HCT116 (cell line): ENCODE results near the gene CACNA1C. TPM values are rescaled to one million over a fixed set of nuclear protein-coding genes. Genes with fewer than 3 reads are reported as not detected.

ENCODE experiments used
- ATAC-seq: fragments of 200-7000 bp; cut with Tn5 transposase; 2 replicates; pipeline ENCODE4 v1.9.1; 2020; ENCODE audit warnings: mild to moderate bottlenecking, moderate library complexity
- BruUV-seq: library from RNA; stranded (reverse); fragments of 400-500 nt; replicated peaks from 2 replicates; lab custom pipeline; 2021; lab: Mats Ljungman, UMichigan
- CTCF ChIA-PET: fragments of 300-600 bp; sonication (Branson Sonifier 250); formaldehyde crosslinking; loops from one replicate; lab custom pipeline; 2021; ENCODE audit warnings: antibody characterized with exemption; lab: Charles Lee
- POLR2A ChIA-PET: fragments of 300-600, 350-600 bp; sonication (Branson Sonifier 250); formaldehyde crosslinking; loops from one replicate; lab custom pipeline; 2021; ENCODE audit warnings: antibody characterized with exemption; lab: Charles Lee
- RAD21 ChIA-PET, 2 experiments: fragments of 300-600 bp; sonication (Branson Sonifier 250); formaldehyde crosslinking; loops; one replicate each; lab custom pipeline; 2023; ENCODE audit warnings: low total read pairs in 2 of 2; ENCODE audit not compliant: uncharacterized antibody in 2 of 2, unreplicated experiment in 2 of 2, low non-redundant PET in 1 of 2; lab: Charles Lee
- DNase-seq: peaks from one replicate; pipeline ENCODE4 v3.0.0-alpha.2; 2010; ENCODE audit warnings: low read depth, low spot score
- H2AFZ ChIP-seq: fragments of 200-600 bp; shearing (Covaris generic), sonication (generic); 2 replicates; pipeline ENCODE4 v1.6.1; 2017; ENCODE audit warnings: low read depth, mixed run types, mixed read lengths, antibody characterized with exemption, low read length; ENCODE audit not compliant: poor library complexity, severe bottlenecking
- H3K27ac ChIP-seq: 2 replicates; pipeline ENCODE4 v1.5.1; 2012; ENCODE audit warnings: low read depth, low read length
- H3K27me3 ChIP-seq: fragments of 200-600 bp; sonication (generic); 2 replicates; pipeline ENCODE4 v1.6.1; 2016; ENCODE audit warnings: mixed run types, low read length, mixed read lengths; ENCODE audit not compliant: insufficient read depth
- H3K36me3 ChIP-seq, 2 experiments: fragments of 200-500 bp in 1 of 2; fragments of 200-600 bp in 1 of 2; sonication (Bioruptor generic) in 1 of 2; sonication (generic) in 1 of 2; 2 replicates each; pipeline versions ENCODE4 v1.5.1 to v1.6.1; 2014 to 2016; ENCODE audit warnings: low read length in 2 of 2, inconsistent platforms in 1 of 2, mixed read lengths in 1 of 2, mixed run types in 1 of 2; ENCODE audit not compliant: insufficient read depth in 2 of 2, control insufficient read depth in 1 of 2
- H3K4me1 ChIP-seq, 2 experiments: fragments of 200-600 bp in 1 of 2; sonication (generic) in 1 of 2; 2 replicates each; pipeline versions ENCODE4 v1.5.1 to v1.6.1; 2012 to 2017; ENCODE audit warnings: low read length in 2 of 2, inconsistent platforms in 1 of 2, mild to moderate bottlenecking in 1 of 2, mixed read lengths in 1 of 2, mixed run types in 1 of 2, moderate library complexity in 1 of 2; ENCODE audit not compliant: insufficient read depth in 2 of 2, control insufficient read depth in 1 of 2
- H3K4me2 ChIP-seq: fragments of 200-600 bp; sonication (generic); 2 replicates; pipeline ENCODE4 v1.6.1; 2017; ENCODE audit warnings: mixed run types, low read length, mixed read lengths
- H3K4me3 ChIP-seq, 2 experiments: fragments of 200-600 bp in 1 of 2; sonication (generic) in 1 of 2; replicated peaks in 1 of 2; 2 replicates each; pipeline ENCODE4 v1.5.1; 2011 to 2016; ENCODE audit warnings: low read length in 2 of 2, control low read depth in 1 of 2, low read depth in 1 of 2, mild to moderate bottlenecking in 1 of 2, mixed read lengths in 1 of 2, mixed run types in 1 of 2
- H3K79me2 ChIP-seq: fragments of 200-600 bp; sonication (generic); 2 replicates; pipeline ENCODE4 v1.6.1; 2017; ENCODE audit warnings: mild to moderate bottlenecking, mixed run types, low read length, moderate library complexity, mixed read lengths; ENCODE audit not compliant: insufficient read depth
- H3K9ac ChIP-seq: fragments of 200-600 bp; sonication (generic); 2 replicates; pipeline ENCODE4 v1.6.1; 2016; ENCODE audit warnings: low read length, mixed read lengths
- H3K9me2 ChIP-seq: fragments of 200-600 bp; sonication (generic), shearing (Covaris generic); 2 replicates; pipeline ENCODE4 v1.6.1; 2017; ENCODE audit warnings: mixed run types, mild to moderate bottlenecking, moderate library complexity; ENCODE audit not compliant: insufficient read depth
- H3K9me3 ChIP-seq, 2 experiments: fragments of 200-500 bp in 1 of 2; fragments of 200-600 bp in 1 of 2; sonication (Bioruptor generic) in 1 of 2; sonication (generic) in 1 of 2; 2 replicates each; pipeline ENCODE4 v1.6.1; 2014 to 2017; ENCODE audit warnings: low read length in 2 of 2, mixed read lengths in 2 of 2, inconsistent platforms in 1 of 2, low read depth in 1 of 2, mild to moderate bottlenecking in 1 of 2, mixed run types in 1 of 2, moderate library complexity in 1 of 2; ENCODE audit not compliant: control insufficient read depth in 1 of 2, insufficient read depth in 1 of 2
- H4K20me1 ChIP-seq: fragments of 200-600 bp; sonication (generic), shearing (Covaris generic); 2 replicates; pipeline ENCODE4 v1.6.1; 2017; ENCODE audit warnings: mixed run types, mild to moderate bottlenecking, moderate library complexity; ENCODE audit not compliant: insufficient read depth
- CBX3 ChIP-seq: IDR thresholded peaks from 2 replicates; pipeline ENCODE4 v1.6.1; 2012; ENCODE audit warnings: low read depth
- CTCF ChIP-seq, 3 experiments: fragments of 200-600 bp in 1 of 3; sonication (generic) in 1 of 3; IDR thresholded peaks in 2 of 3; conservative IDR thresholded peaks in 1 of 3; 2 replicates each; pipeline ENCODE4 v1.5.1; 2012 to 2017; ENCODE audit warnings: low read depth in 2 of 3, low read length in 2 of 3, antibody characterized with exemption in 1 of 3, borderline replicate concordance in 1 of 3, control low read depth in 1 of 3, mild to moderate bottlenecking in 1 of 3, mixed read lengths in 1 of 3, mixed run types in 1 of 3, moderate library complexity in 1 of 3; ENCODE audit not compliant: insufficient read depth in 1 of 3
- RAD21 ChIP-seq: IDR thresholded peaks from 2 replicates; pipeline ENCODE4 v1.6.1; 2012; ENCODE audit warnings: low read depth, mild to moderate bottlenecking
- REST ChIP-seq: IDR thresholded peaks from 2 replicates; pipeline ENCODE4 v1.6.1; 2012; ENCODE audit warnings: low read depth
- SIN3A ChIP-seq: IDR thresholded peaks from 2 replicates; pipeline ENCODE4 v1.6.1; 2012; ENCODE audit warnings: low read depth
- intact Hi-C: fragments of 100-400 bp; cut with micrococcal nuclease; formaldehyde crosslinking; loops from 2 replicates; pipeline ENCODE4 v1.10.0; 2022
- total RNA-seq: library from RNA; stranded (reverse); gene quantifications from one replicate; pipeline ENCODE4 v1.2.1, GENCODE V29; 2021; ENCODE audit not compliant: unreplicated experiment
- TF ChIP-seq, protein P1 (sequence below): IDR thresholded peaks from 2 replicates; pipeline ENCODE4 v1.6.1; 2012

CACNA1C gene
- total RNA-seq, 1 experiment from 2014 or later, result 0.05 TPM

DNA sequence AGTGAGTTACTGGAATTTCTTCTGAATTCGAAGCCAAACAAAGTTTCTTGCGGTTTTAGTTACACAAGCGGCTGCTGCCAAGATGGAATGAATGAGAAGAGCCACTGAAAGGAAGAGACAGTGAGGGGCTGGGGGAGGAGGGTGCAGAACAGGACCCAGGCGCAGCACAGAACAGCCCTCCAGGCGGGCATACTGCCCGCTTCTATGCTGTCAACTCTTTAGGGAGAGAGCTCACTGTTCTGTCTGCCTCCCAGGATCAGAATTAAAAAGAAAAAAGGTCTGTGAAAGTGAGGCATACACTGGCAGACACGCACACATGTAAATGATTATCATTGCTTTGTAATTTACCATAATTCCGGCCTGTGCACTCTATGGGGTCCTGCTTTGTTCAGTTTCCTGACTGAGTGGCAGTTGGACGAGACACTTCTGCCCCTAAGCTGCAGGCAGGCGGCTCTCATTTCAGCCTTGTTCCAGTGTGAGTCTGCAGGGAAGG, 231.6 kb downstream of the CACNA1C start:
- no TSS peak for BruUV-seq
- H3K36me3 ChIP-seq, result no peaks in the 10 kb centered on the region
- H4K20me1 ChIP-seq, result no peaks in the 10 kb centered on the region
- no peaks in the 10 kb centered on the region for H3K79me2 ChIP-seq
- CTCF ChIA-PET, result interaction anchor here (0.7 to 1.0 kb wide), 3 partner anchors 86 to 274 kb away, joined by 3 read pairs; no protein-coding TSS in a partner anchor
- RAD21 ChIA-PET, result no interaction called here
- H3K4me1 ChIP-seq, result peaks cover 0 to 6% of the 10 kb centered on the region in 2 experiments; a peak in 1 of 4 replicates
- intact Hi-C loops, result loop anchor here (1.0 to 10.0 kb wide), 3 partner anchors 227 to 488 kb away; no protein-coding TSS in a partner anchor
- no peak overlapping the region for H3K9ac ChIP-seq
- H2AFZ ChIP-seq, result peak overlapping the region; percentile 94
- H3K27ac ChIP-seq, result no peak overlapping the region
- H3K9me3 ChIP-seq, result no peaks in the 10 kb centered on the region
- H3K9me2 ChIP-seq, result no peaks in the 10 kb centered on the region
- POLR2A ChIA-PET, result no interaction called here
- H3K27me3 ChIP-seq, result no peaks in the 10 kb centered on the region
- no peak overlapping the region for H3K4me3 ChIP-seq
- peak; percentile 41 for ATAC-seq
- no peak overlapping the region for H3K4me2 ChIP-seq
- DNase-seq, result no peak
- TF ChIP-seq SIN3A, result no peak
- TF ChIP-seq, all 23 proteins: peak for 0

GRCh38 chr12:2284857-2285256, 232.1 kb downstream of the CACNA1C start:
- ATAC-seq, result peak; percentile 100
- ChIA-PET POLR2A (no interaction called here), CTCF (interaction anchor here (1.0 kb wide), 1 partner anchor 227 kb away, joined by 3 read pairs; no protein-coding TSS in a partner anchor), RAD21 (no interaction called here)
- H3K4me3 ChIP-seq, result no peak overlapping the region
- no peak overlapping the region for H3K27ac ChIP-seq
- peak; percentile 77 for TF ChIP-seq RAD21
- TF ChIP-seq, protein P1, sequence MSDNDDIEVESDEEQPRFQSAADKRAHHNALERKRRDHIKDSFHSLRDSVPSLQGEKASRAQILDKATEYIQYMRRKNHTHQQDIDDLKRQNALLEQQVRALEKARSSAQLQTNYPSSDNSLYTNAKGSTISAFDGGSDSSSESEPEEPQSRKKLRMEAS, result peak; percentile 46; the same call in 1 of the 2 replicates
- TF ChIP-seq REST, result no peak
- 0 out of 2 replicates have a peak, but pooled peaks have one; percentile 17 for TF ChIP-seq CBX3
- TF ChIP-seq CTCF (IDR thresholded peaks at IDR 0.05 in 2 of 3, conservative IDR thresholded peaks at IDR 0.05 in 1 of 3; ENCODE audit: borderline replicate concordance in 1 of 3, insufficient read depth in 1 of 3, low read depth in 2 of 3, low read length in 2 of 3), result peak; percentile 66 to 83 (median 80)
- no TSS peak for BruUV-seq
- H3K27me3 ChIP-seq, result no peaks in the 10 kb centered on the region
- no peaks in the 10 kb centered on the region for H3K9me3 ChIP-seq
- no peaks in the 10 kb centered on the region for H4K20me1 ChIP-seq
- H3K4me1 ChIP-seq, result peaks cover 0 to 6% of the 10 kb centered on the region in 2 experiments; a peak in 1 of 4 replicates
- peak; percentile 37 for DNase-seq
- no peaks in the 10 kb centered on the region for H3K36me3 ChIP-seq
- no peaks in the 10 kb centered on the region for H3K9me2 ChIP-seq
- H3K9ac ChIP-seq, result no peak overlapping the region
- no peaks in the 10 kb centered on the region for H3K79me2 ChIP-seq
- no peak overlapping the region for H3K4me2 ChIP-seq
- intact Hi-C loops, result loop anchor here (1.0 to 10.0 kb wide), 3 partner anchors 228 to 488 kb away; no protein-coding TSS in a partner anchor
- peak overlapping the region; percentile 94 for H2AFZ ChIP-seq
